GM13976 (cell line): ENCODE measurements around the gene BAZ1A.

ENCODE experiments used
- DNase-seq: peaks from one replicate; pipeline ENCODE4 v3.0.0; 2012; ENCODE audit warnings: low spot score
- CTCF ChIP-seq: IDR thresholded peaks from 2 replicates; pipeline ENCODE4 v1.5.1; 2012; ENCODE audit warnings: borderline replicate concordance, mild to moderate bottlenecking; ENCODE audit not compliant: insufficient read depth; ENCODE audit errors: extremely low read depth, missing control alignments, control extremely low read depth
- in situ Hi-C: fragments of 300-500 bp; cut with MboI; formaldehyde crosslinking; loops from one replicate; pipeline ENCODE4 v1.12.0; 2022; ENCODE audit warnings: low sequenced_read_pairs, mixed read lengths, inconsistent platforms; ENCODE audit not compliant: unreplicated experiment

Gene BAZ1A

GRCh38 chr14:34874386-34875030 is 652 bp downstream of the BAZ1A start:
- peak; percentile 68 for DNase-seq
- in situ Hi-C loops = no loop called here
- peak; percentile 25 for TF ChIP-seq CTCF

- in situ Hi-C loops = no loop called here
- TF ChIP-seq CTCF = no peak
- peak; percentile 87 for DNase-seq
Observed at GRCh38 chr14:34873589-34874385, 1.4 kb downstream of the BAZ1A start.

DNA sequence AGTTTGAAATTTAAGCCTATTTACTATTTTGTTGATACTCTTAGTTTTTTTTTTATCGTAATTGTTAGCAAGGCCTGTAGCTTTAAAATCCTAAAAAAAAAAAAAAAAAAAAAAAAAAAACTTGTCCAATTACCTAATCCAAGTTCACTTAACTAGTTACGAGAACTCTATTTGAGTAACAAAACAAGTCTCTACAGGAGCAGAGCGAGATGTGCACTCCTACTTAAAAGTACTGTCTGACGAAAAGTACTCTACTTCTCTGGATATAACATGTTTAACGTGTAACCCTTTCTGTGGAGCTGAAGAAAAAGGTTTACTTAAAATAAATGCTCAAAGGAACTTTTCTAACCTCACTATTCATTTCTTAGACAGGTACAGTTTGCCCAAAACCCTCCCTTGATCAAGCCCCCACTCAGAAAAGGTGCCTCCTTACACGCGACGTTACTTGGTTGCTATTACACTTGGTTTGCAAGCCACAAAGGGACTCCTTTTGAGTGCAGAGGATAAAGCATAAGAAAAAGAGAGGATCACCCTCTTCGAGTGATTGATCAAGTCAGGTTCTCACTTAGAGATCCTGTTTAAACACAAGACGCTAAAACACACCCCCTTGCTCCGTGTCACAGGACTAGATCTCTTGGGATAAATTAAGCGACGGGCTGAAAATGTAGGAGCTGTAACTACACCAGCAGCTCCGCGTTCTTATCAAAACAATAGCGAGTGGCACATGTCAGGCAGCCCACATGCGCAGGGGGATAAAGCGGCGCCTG is 2.2 kb downstream of the BAZ1A start:
- no peak for TF ChIP-seq CTCF
- DNase-seq = no peak
- in situ Hi-C loops = no loop called here

- TF ChIP-seq CTCF = no peak
- in situ Hi-C loops = no loop called here
- no peak for DNase-seq
Observed at GRCh38 chr14:34867199-34867598, 8.0 kb downstream of the BAZ1A start.

DNA sequence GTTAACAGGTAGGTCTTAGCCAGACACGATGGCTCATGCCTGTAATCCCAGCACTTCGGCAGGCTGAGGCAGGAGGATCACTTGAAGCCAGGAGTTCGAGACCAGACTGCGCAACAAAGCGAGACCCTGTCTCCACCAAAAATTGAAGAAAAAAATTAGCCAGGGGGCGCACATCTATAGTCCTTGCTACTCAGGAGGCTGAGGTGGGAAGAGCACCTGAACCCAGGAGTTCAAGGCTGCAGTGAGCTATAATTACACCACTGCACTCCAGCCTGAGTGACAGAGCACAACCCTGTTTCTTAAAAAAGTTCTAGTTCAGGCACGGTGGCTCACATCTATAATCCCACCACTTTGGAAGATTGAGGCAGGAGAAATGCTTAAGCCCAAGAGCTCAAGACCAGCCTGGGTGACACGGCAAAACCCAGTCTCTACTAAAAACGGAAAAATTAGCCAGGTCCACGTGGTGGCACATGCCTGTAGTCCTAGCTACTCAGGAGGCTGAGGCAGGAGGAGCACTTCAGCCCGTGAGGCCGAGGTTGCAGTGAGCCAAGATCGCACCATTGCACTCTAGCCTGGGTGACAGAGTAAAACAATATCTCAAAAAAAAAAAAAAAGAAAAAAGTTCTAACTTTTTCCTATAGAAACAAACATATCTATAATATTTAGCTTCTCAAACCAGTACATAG is 9.1 kb downstream of the BAZ1A start:
- DNase-seq = no peak
- in situ Hi-C loops = no loop called here
- TF ChIP-seq CTCF = no peak

DNA sequence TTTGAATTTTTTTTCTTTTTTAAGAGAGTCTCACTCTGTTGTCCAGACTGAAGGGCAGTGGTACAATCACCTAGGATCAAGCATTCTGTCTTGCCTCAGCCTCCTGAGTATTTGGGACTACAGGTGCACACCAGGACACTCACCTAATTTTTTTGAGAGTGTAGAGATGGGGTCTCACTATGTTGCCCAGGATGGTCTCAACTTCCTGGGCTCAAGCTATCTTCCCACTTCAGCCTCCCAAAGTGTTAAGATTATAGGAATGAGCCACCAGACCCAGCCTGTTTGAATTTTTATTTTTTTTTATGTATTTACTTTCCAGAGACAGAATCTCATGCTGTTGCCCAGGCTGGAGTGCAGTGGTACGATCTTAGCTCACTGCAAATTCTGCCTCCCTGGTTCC is 11.3 kb downstream of the BAZ1A start:
- no peak for TF ChIP-seq CTCF
- DNase-seq = no peak
- in situ Hi-C loops = no loop called here
